Erythroblast (primary cell): ENCODE data around the gene SNTB2.

Experiments used
- GATA1 ChIP-seq: IDR thresholded peaks from 2 replicates; pipeline ENCODE4 v1.6.1; 2011; ENCODE audit warnings: low read depth, mild to moderate bottlenecking, control low read depth, low read length, moderate library complexity
- POLR2A ChIP-seq: IDR thresholded peaks from 2 replicates; pipeline ENCODE4 v1.6.1; 2011; ENCODE audit warnings: mild to moderate bottlenecking, low read length

- TF ChIP-seq POLR2A (no peak), GATA1 (no peak)
Measured at GRCh38 chr16:69313469-69313868, 126.5 kb downstream of the SNTB2 start.
